ENCODE data around the gene MAPKAPK3.

Gene MAPKAPK3

GRCh38 chr3:50599115-50599715, 17.7 kb upstream of the MAPKAPK3 start:
- no peak for FAIRE-seq
- TF ChIP-seq POLR2A (IDR thresholded peaks at IDR 0.05; ENCODE audit: low read depth, low read length) (no peak), POLR2AphosphoS5 (IDR thresholded peaks at IDR 0.05; ENCODE audit: low read depth, low read length) (no peak), POU2F2 (IDR thresholded peaks at IDR 0.05; ENCODE audit: low read depth, low read length) (no peak), TAF1 (IDR thresholded peaks at IDR 0.05; ENCODE audit: low read depth, low read length) (no peak), SPI1 (IDR thresholded peaks at IDR 0.05; ENCODE audit: low read depth, low read length) (no peak), PAX5 (IDR thresholded peaks at IDR 0.05; ENCODE audit: insufficient read depth, low read length, severe bottlenecking) (no peak)
- no peak for DNase-seq (ENCODE audit: insufficient read length, low spot score)

DNA sequence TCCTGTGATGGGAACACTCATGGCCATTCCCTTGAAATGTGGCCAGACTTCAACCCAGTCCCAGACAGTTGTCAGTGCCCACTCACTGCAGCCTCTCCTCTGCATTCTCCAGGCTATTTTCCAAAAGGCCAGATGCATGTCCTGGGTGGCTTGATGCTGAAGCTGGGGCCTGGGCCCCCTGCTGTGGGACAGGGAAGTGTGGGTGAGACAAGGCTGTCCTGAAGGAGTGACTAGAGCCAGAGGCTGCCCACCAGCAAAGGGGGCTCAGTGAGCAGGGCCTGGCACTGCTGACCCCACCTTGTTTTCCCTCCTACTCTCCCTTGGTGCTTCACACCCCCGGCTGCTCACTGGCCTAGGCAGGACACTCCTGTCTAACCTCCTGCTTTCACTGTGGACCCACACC, 17.2 kb upstream of the MAPKAPK3 start:
- TF ChIP-seq TAF1 (IDR thresholded peaks at IDR 0.05; ENCODE audit: low read depth, low read length) (no peak), PAX5 (IDR thresholded peaks at IDR 0.05; ENCODE audit: insufficient read depth, low read length, severe bottlenecking) (no peak), SPI1 (IDR thresholded peaks at IDR 0.05; ENCODE audit: low read depth, low read length) (no peak), POLR2AphosphoS5 (IDR thresholded peaks at IDR 0.05; ENCODE audit: low read depth, low read length) (no peak), POU2F2 (IDR thresholded peaks at IDR 0.05; ENCODE audit: low read depth, low read length) (no peak), POLR2A (IDR thresholded peaks at IDR 0.05; ENCODE audit: low read depth, low read length) (no peak)
- no peak for DNase-seq (ENCODE audit: insufficient read length, low spot score)
- no peak for FAIRE-seq

DNA sequence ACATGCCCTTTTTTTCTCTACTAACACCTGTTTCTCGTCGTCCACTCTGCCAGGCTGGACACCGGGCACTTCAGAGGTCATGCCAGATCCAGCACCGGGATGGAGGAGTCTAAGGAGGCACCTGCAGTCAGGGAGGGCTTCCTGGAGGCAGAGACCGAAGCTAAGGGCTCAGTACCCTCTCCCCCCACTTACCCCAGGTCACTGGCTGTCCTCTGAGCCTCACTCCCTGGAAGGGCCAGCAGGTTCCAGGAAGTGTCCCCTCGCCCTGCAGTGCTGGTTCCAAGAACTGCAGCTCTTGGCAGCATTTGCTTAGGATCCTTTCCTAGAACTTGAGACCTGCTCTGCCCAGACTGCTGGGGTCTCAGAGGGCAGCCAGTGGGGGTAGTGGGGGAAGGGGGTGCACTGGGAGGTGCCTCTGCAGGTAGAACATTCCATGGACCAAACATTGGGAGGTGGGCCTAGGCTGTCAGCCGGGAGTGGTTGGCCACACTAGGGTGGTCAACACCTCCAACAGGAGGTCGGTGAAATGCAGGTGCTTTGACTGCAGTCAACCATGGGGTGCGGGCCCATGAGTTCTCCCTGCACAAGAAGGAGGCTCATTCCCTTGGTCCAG, 16.7 kb upstream of the MAPKAPK3 start:
- TF ChIP-seq SPI1 (IDR thresholded peaks at IDR 0.05; ENCODE audit: low read depth, low read length), result no peak
- no peak for TF ChIP-seq POLR2AphosphoS5 (IDR thresholded peaks at IDR 0.05; ENCODE audit: low read depth, low read length)
- no peak for TF ChIP-seq POLR2A (IDR thresholded peaks at IDR 0.05; ENCODE audit: low read depth, low read length)
- TF ChIP-seq POU2F2 (IDR thresholded peaks at IDR 0.05; ENCODE audit: low read depth, low read length), result no peak
- no peak for TF ChIP-seq TAF1 (IDR thresholded peaks at IDR 0.05; ENCODE audit: low read depth, low read length)
- no peak for TF ChIP-seq PAX5 (IDR thresholded peaks at IDR 0.05; ENCODE audit: insufficient read depth, low read length, severe bottlenecking)
- no peak for FAIRE-seq

DNA sequence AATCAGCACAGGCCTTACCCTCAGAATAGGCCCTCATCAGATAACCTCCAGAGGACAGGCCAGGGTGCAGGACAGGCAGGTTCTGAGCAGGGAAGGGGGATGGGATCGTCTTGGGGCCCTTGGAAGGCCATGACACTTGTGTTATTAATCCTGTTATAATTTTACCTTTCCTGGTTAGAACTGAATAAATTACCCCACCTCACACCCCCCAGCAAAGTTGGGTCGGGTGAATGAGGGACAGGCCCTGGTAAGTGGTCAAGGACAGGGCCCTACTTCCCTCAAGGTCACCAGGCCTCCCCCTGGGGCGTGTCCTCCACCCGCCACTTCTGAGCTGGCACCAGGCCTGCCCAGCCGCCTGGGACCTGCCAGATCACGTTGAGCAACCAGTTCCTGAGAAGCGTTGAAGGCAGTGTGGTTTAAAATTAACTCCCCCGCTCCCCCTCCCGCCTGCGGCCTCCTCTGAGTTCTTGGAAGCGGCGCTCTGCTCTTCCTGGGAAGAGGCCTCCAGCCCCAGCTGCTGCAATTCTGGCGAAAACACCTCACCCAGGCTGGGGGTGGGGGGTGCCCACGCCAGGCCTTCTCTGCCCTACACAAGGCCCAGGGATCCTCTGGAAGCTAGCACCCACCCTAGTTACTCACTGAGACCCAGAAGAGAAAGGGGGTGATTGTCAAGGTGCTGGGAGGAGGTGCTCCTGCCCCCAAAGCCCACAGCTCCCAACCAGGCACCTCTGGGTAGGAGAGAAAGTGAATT, 15.9 kb upstream of the MAPKAPK3 start:
- DNase-seq (ENCODE audit: insufficient read length, low spot score), result no peak
- FAIRE-seq, result no peak
- no peak for TF ChIP-seq POU2F2 (IDR thresholded peaks at IDR 0.05; ENCODE audit: low read depth, low read length)
- no peak for TF ChIP-seq POLR2AphosphoS5 (IDR thresholded peaks at IDR 0.05; ENCODE audit: low read depth, low read length)
- TF ChIP-seq POLR2A (IDR thresholded peaks at IDR 0.05; ENCODE audit: low read depth, low read length), result no peak
- no peak for TF ChIP-seq SPI1 (IDR thresholded peaks at IDR 0.05; ENCODE audit: low read depth, low read length)
- no peak for TF ChIP-seq TAF1 (IDR thresholded peaks at IDR 0.05; ENCODE audit: low read depth, low read length)
- TF ChIP-seq PAX5 (IDR thresholded peaks at IDR 0.05; ENCODE audit: insufficient read depth, low read length, severe bottlenecking), result no peak

More for the DNA sequence above, 16.7 kb upstream of the MAPKAPK3 start:
- DNase-seq (ENCODE audit: insufficient read length, low spot score), result no peak

DNA sequence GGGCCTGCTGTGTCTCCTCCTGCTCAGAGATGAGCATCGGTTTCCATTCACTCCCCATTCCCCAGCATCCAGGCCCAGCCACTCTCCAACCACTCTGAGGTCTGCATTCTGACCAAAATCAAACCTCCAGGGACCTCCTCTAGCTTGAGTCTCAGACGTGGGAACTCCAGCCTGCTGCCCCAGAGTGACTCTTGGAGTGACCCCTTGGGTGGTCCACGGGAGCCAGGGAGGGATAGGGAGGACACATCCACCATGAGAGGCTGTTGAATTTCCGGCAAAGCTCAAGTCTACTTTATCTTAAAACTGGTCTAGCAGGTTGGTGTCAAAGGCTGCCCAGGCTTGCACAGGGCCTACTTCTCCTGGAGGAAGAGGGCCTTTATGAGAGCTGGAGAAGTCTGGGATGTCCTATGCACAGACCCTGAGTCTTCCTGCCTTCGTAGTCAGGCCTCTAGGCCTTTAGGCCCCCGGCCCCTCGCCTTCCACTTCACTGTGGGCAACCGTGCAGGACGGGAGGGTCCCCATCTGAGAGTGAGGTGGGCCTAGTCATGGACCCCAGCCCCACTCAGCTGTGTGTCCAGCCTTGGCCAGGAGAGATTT, 14.3 kb upstream of the MAPKAPK3 start:
- TF ChIP-seq POU2F2 (IDR thresholded peaks at IDR 0.05; ENCODE audit: low read depth, low read length), result no peak
- no peak for TF ChIP-seq TAF1 (IDR thresholded peaks at IDR 0.05; ENCODE audit: low read depth, low read length)
- TF ChIP-seq POLR2AphosphoS5 (IDR thresholded peaks at IDR 0.05; ENCODE audit: low read depth, low read length), result no peak
- TF ChIP-seq PAX5 (IDR thresholded peaks at IDR 0.05; ENCODE audit: insufficient read depth, low read length, severe bottlenecking), result no peak
- no peak for TF ChIP-seq POLR2A (IDR thresholded peaks at IDR 0.05; ENCODE audit: low read depth, low read length)
- TF ChIP-seq SPI1 (IDR thresholded peaks at IDR 0.05; ENCODE audit: low read depth, low read length), result no peak
- FAIRE-seq (no peak), DNase-seq (ENCODE audit: insufficient read length, low spot score) (no peak)

- FAIRE-seq (no peak), DNase-seq (ENCODE audit: insufficient read length, low spot score) (no peak)
- no peak for TF ChIP-seq SPI1 (IDR thresholded peaks at IDR 0.05; ENCODE audit: low read depth, low read length)
These were observed 13.5 kb upstream of the MAPKAPK3 start for GRCh38 chr3:50603261-50604109.

GRCh38 chr3:50604110-50604621, 12.8 kb upstream of the MAPKAPK3 start:
- TF ChIP-seq POLR2A (IDR thresholded peaks at IDR 0.05; ENCODE audit: low read depth, low read length), result no peak
- no peak for TF ChIP-seq POU2F2 (IDR thresholded peaks at IDR 0.05; ENCODE audit: low read depth, low read length)
- TF ChIP-seq SPI1 (IDR thresholded peaks at IDR 0.05; ENCODE audit: low read depth, low read length), result no peak
- no peak for TF ChIP-seq PAX5 (IDR thresholded peaks at IDR 0.05; ENCODE audit: insufficient read depth, low read length, severe bottlenecking)
- no peak for TF ChIP-seq POLR2AphosphoS5 (IDR thresholded peaks at IDR 0.05; ENCODE audit: low read depth, low read length)
- TF ChIP-seq TAF1 (IDR thresholded peaks at IDR 0.05; ENCODE audit: low read depth, low read length), result no peak
- DNase-seq (ENCODE audit: insufficient read length, low spot score) (no peak), FAIRE-seq (no peak)

DNA sequence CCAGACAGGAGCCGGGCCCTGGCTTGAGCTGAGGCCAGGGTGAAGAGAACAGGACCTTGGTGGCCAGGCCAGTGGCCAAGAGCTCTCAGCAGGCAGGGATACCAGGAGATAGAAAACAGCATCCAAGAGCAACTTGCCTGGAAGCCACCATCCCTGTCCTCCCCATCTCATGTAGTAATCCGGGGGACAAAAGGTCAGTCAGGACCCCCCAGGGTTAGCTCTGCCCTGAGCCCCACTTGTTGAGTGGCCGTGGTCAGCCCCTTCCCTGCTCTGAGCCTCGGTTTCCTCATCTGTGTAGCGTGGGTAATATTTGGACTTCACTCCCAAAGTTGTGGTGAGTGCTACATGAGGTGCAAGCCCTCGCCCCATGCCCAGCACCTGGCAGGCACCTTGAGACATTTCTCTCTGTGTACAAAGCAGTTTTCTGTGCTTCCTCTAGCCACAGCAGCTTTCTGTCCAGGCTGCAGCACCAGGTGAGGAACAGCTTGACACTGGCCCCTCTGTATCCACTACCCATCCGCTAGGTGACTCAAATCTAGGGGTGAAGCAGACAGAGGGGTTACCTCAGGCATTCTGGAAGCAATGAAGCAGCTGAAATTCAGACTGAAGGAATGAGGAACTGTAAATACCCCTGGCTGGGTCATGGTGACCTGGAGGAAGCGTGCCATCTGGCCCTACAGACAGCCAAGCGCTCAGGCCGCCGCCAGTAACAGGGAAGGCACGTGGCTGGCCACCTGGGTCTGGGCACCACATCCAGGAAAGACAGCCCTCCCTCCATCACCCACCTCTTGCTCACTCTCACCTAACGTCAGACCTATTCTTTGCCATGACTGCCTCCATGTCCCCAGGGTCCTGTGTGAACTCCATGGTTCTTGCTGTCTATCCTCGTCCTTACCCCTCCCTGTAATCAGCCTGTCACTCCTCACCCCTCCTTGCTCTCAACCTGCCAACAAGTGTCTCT, 12.0 kb upstream of the MAPKAPK3 start:
- DNase-seq (ENCODE audit: insufficient read length, low spot score) (no peak), FAIRE-seq (no peak)
- peak; percentile 41 for TF ChIP-seq SPI1 (IDR thresholded peaks at IDR 0.05; ENCODE audit: low read depth, low read length)
- TF ChIP-seq POU2F2 (IDR thresholded peaks at IDR 0.05; ENCODE audit: low read depth, low read length), result no peak
- TF ChIP-seq POLR2AphosphoS5 (IDR thresholded peaks at IDR 0.05; ENCODE audit: low read depth, low read length), result no peak
- no peak for TF ChIP-seq PAX5 (IDR thresholded peaks at IDR 0.05; ENCODE audit: insufficient read depth, low read length, severe bottlenecking)

Data from GM12891 (cell line).